ENCODE measurements around the gene SLC1A5.
"Not testable (repeated sequence)": the region's sequence is repeated elsewhere in the genome, so short reads cannot be mapped to it uniquely, and the experiment has no call there.

SLC1A5 gene

GRCh38 chr19:46798713-46799112 lies 10.3 kb upstream of the SLC1A5 start:
- no peak for DNase-seq (ENCODE audit: low read depth)

GRCh38 chr19:46797881-46798280 lies 9.5 kb upstream of the SLC1A5 start:
- no peak for DNase-seq (ENCODE audit: low read depth)

- peak; percentile 10 for DNase-seq (ENCODE audit: low read depth)
Measured at GRCh38 chr19:46791944-46792343, 3.5 kb upstream of the SLC1A5 start.

- DNase-seq (ENCODE audit: low read depth) = no peak
Measured at GRCh38 chr19:46789371-46789770, 977 bp upstream of the SLC1A5 start.

GRCh38 chr19:46788968-46789338 lies 559 bp upstream of the SLC1A5 start:
- no peak for DNase-seq (ENCODE audit: low read depth)

- peak; percentile 13 for DNase-seq (ENCODE audit: low read depth)
Measured at GRCh38 chr19:46787331-46788261, 798 bp downstream of the SLC1A5 start.

- DNase-seq (ENCODE audit: low read depth) = no peak
Measured at GRCh38 chr19:46787040-46787330, 1.4 kb downstream of the SLC1A5 start.

GRCh38 chr19:46786236-46787039 lies 2.0 kb downstream of the SLC1A5 start:
- DNase-seq (ENCODE audit: low read depth) = peak; percentile 83

- no peak for DNase-seq (ENCODE audit: low read depth)
Measured at GRCh38 chr19:46785980-46786235, 2.5 kb downstream of the SLC1A5 start.

- DNase-seq (ENCODE audit: low read depth) = no peak
Measured at GRCh38 chr19:46785054-46785979, 3.1 kb downstream of the SLC1A5 start.

GRCh38 chr19:46784262-46785053 lies 3.9 kb downstream of the SLC1A5 start:
- no peak for DNase-seq (ENCODE audit: low read depth)

- no peak for DNase-seq (ENCODE audit: low read depth)
Measured at GRCh38 chr19:46783670-46784069, 4.7 kb downstream of the SLC1A5 start.

GRCh38 chr19:46782355-46783019 lies 5.9 kb downstream of the SLC1A5 start:
- no peak for DNase-seq (ENCODE audit: low read depth)

GRCh38 chr19:46777956-46778645 lies 10.3 kb downstream of the SLC1A5 start:
- DNase-seq (ENCODE audit: low read depth) = not testable (repeated sequence)

GRCh38 chr19:46776927-46777911 lies 11.2 kb downstream of the SLC1A5 start:
- DNase-seq (ENCODE audit: low read depth) = no peak

- DNase-seq (ENCODE audit: low read depth) = no peak
Measured at GRCh38 chr19:46775642-46776258, 12.6 kb downstream of the SLC1A5 start.

GRCh38 chr19:46773018-46773399 lies 15.4 kb downstream of the SLC1A5 start:
- no peak for DNase-seq (ENCODE audit: low read depth)

- no peak for DNase-seq (ENCODE audit: low read depth)
Measured at GRCh38 chr19:46772170-46773017, 16.0 kb downstream of the SLC1A5 start.
